ENCODE measurements around the gene RHEBL1. TPM values are rescaled to one million over a fixed set of nuclear protein-coding genes. Genes with fewer than 3 reads are reported as not detected.

The RHEBL1 gene
- polyA plus RNA-seq, 3 donors: 0.17 to 0.96 (median 0.50) TPM

DNA sequence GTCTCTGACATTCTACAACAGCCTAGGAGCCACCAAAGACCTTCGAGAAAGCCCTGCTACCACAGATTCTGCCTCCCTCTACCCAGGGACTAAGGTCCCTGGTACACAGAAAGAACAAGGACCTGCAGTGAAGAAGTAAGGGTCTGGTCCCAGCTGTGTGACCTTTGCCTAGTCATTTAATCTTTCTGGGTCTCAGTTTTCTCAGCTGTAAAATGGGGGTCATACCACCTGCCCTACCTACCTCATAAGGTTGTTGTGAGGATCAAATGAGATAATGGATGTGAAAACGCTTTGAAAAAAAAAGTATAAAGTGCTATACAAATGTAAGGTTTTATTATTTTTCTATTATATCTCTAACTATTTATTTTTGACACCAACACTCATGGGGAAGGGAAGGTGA, 46.0 kb downstream of the RHEBL1 start:
- H3K4me2 ChIP-seq (replicated peaks; ENCODE audit: extremely low read depth, low read length, poor library complexity, severe bottlenecking): no peak overlapping the region
- H3K4me3 ChIP-seq (replicated peaks in 1 of 3; ENCODE audit: low read depth in 2 of 3, low read length in 3 of 3): no peak overlapping the region
- TF ChIP-seq, protein P1, sequence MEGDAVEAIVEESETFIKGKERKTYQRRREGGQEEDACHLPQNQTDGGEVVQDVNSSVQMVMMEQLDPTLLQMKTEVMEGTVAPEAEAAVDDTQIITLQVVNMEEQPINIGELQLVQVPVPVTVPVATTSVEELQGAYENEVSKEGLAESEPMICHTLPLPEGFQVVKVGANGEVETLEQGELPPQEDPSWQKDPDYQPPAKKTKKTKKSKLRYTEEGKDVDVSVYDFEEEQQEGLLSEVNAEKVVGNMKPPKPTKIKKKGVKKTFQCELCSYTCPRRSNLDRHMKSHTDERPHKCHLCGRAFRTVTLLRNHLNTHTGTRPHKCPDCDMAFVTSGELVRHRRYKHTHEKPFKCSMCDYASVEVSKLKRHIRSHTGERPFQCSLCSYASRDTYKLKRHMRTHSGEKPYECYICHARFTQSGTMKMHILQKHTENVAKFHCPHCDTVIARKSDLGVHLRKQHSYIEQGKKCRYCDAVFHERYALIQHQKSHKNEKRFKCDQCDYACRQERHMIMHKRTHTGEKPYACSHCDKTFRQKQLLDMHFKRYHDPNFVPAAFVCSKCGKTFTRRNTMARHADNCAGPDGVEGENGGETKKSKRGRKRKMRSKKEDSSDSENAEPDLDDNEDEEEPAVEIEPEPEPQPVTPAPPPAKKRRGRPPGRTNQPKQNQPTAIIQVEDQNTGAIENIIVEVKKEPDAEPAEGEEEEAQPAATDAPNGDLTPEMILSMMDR (IDR thresholded peaks at IDR 0.05): no peak
- Mint-ChIP-seq H3K27me3 (ENCODE audit: low read depth in 3 of 3) (peaks cover 0 to 1% (median 0%) of the 10 kb centered on the region in 3 donors), H3K36me3 (peaks cover 69 to 79% of the 10 kb centered on the region in 2 donors), H3K27ac (peak overlapping the region in 1 of 7 donors; percentile 3), H3K4me1 (peaks cover 23% of the 10 kb centered on the region), H3K4me3 (no peak overlapping the region), H3K9me3 (peaks cover 0 to 2% (median 0%) of the 10 kb centered on the region in 7 donors)
- H4K20me1 ChIP-seq (ENCODE audit: insufficient read depth, low read length): peaks cover 47% of the 10 kb centered on the region
- no peak overlapping the region for H2AFZ ChIP-seq (ENCODE audit: insufficient read depth, low read depth, low read length, poor library complexity, severe bottlenecking)
- no peaks in the 10 kb centered on the region for H3K27me3 ChIP-seq (ENCODE audit: control insufficient read depth in 2 of 2, insufficient read depth in 2 of 2, low read length in 2 of 2)
- intact Hi-C loops (cut with micrococcal nuclease): no loop called here
- peaks cover 80 to 83% of the 10 kb centered on the region in 2 donors for H3K36me3 ChIP-seq (replicated peaks in 1 of 2; ENCODE audit: control insufficient read depth in 1 of 2, insufficient read depth in 2 of 2, low read length in 2 of 2)
- no peak for DNase-seq
- H3K4me1 ChIP-seq (ENCODE audit: control insufficient read depth in 1 of 2, insufficient read depth in 2 of 2, low read length in 2 of 2): peaks cover 15 to 16% of the 10 kb centered on the region in 2 donors
- H3K9me3 ChIP-seq (replicated peaks in 1 of 2; ENCODE audit: control insufficient read depth in 1 of 2, insufficient read depth in 1 of 2, low read length in 2 of 2): no peaks in the 10 kb centered on the region
- no peak overlapping the region for H3K9ac ChIP-seq (ENCODE audit: insufficient read depth, low read length, poor library complexity, severe bottlenecking)
- H3K27ac ChIP-seq (ENCODE audit: low read depth in 1 of 2, low read length in 2 of 2): peak overlapping the region in 1 of 2 donors; percentile 9
- WGBS (ENCODE audit: insufficient coverage): no CpG with 5 or more reads among the region's 2 CpGs
- H3K79me2 ChIP-seq (ENCODE audit: insufficient read depth, low read length): peaks cover 16% of the 10 kb centered on the region

GRCh38 chr12:49022558-49023178, 47.1 kb downstream of the RHEBL1 start:
- Histone ChIP-seq H3K4me1 (ENCODE audit: control insufficient read depth in 1 of 2, insufficient read depth in 2 of 2, low read length in 2 of 2) (peaks cover 20 to 21% of the 10 kb centered on the region in 2 donors), H3K9me3 (replicated peaks in 1 of 2; ENCODE audit: control insufficient read depth in 1 of 2, insufficient read depth in 1 of 2, low read length in 2 of 2) (no peaks in the 10 kb centered on the region), H3K27me3 (ENCODE audit: control insufficient read depth in 2 of 2, insufficient read depth in 2 of 2, low read length in 2 of 2) (no peaks in the 10 kb centered on the region), H4K20me1 (ENCODE audit: insufficient read depth, low read length) (peaks cover 35% of the 10 kb centered on the region), H3K27ac (ENCODE audit: low read depth in 1 of 2, low read length in 2 of 2) (peak overlapping the region in 1 of 2 donors; percentile 100), H3K9ac (ENCODE audit: insufficient read depth, low read length, poor library complexity, severe bottlenecking) (no peak overlapping the region), H2AFZ (ENCODE audit: insufficient read depth, low read depth, low read length, poor library complexity, severe bottlenecking) (no peak overlapping the region), H3K4me3 (replicated peaks in 1 of 3; ENCODE audit: low read depth in 2 of 3, low read length in 3 of 3) (no peak overlapping the region), H3K36me3 (replicated peaks in 1 of 2; ENCODE audit: control insufficient read depth in 1 of 2, insufficient read depth in 2 of 2, low read length in 2 of 2) (peaks cover 68 to 71% of the 10 kb centered on the region in 2 donors), H3K79me2 (ENCODE audit: insufficient read depth, low read length) (peaks cover 19% of the 10 kb centered on the region), H3K4me2 (replicated peaks; ENCODE audit: extremely low read depth, low read length, poor library complexity, severe bottlenecking) (no peak overlapping the region)
- Mint-ChIP-seq H3K4me1 (peaks cover 17% of the 10 kb centered on the region), H3K4me3 (no peak overlapping the region), H3K27me3 (ENCODE audit: low read depth in 3 of 3) (peaks cover 0 to 1% (median 0%) of the 10 kb centered on the region in 3 donors), H3K27ac (peak overlapping the region in 5 of 7 donors; percentile 4 to 75 (median 33)), H3K9me3 (peaks cover 0 to 2% (median 0%) of the 10 kb centered on the region in 7 donors), H3K36me3 (peaks cover 58 to 68% of the 10 kb centered on the region in 2 donors)
- DNase-seq: no peak
- TF ChIP-seq, protein P1 (IDR thresholded peaks at IDR 0.05): no peak
- WGBS (ENCODE audit: insufficient coverage): 98% methylated on average over 14 of the region's 15 CpGs
- intact Hi-C loops (cut with micrococcal nuclease): no loop called here
